ENCODE data around the gene PTGFRN.

The PTGFRN gene

GRCh38 chr1:117032681-117033539 is 123.2 kb downstream of the PTGFRN start:
- no peak overlapping the region for H3K27ac ChIP-seq (ENCODE audit: low read depth, low read length)

GRCh38 chr1:117033772-117034171 is 124.1 kb downstream of the PTGFRN start:
- Histone ChIP-seq H3K27me3 (ENCODE audit: control insufficient read depth, insufficient read depth, low read length) (no peaks in the 10 kb centered on the region), H3K4me1 (ENCODE audit: control insufficient read depth, insufficient read depth, low read length) (no peaks in the 10 kb centered on the region), H3K27ac (ENCODE audit: low read depth, low read length) (no peak overlapping the region), H3K36me3 (ENCODE audit: control insufficient read depth, insufficient read depth, low read length) (no peaks in the 10 kb centered on the region), H3K9ac (ENCODE audit: low read length) (no peak overlapping the region), H3K4me3 (ENCODE audit: low read length) (no peak overlapping the region)

More at GRCh38 chr1:117032681-117033539, 123.2 kb downstream of the PTGFRN start:
- no peaks in the 10 kb centered on the region for H3K27me3 ChIP-seq (ENCODE audit: control insufficient read depth, insufficient read depth, low read length)
- H3K4me1 ChIP-seq (ENCODE audit: control insufficient read depth, insufficient read depth, low read length): no peaks in the 10 kb centered on the region
- H3K4me3 ChIP-seq (ENCODE audit: low read length): no peak overlapping the region
- H3K9ac ChIP-seq (ENCODE audit: low read length): no peak overlapping the region
- H3K36me3 ChIP-seq (ENCODE audit: control insufficient read depth, insufficient read depth, low read length): no peaks in the 10 kb centered on the region

- Histone ChIP-seq H3K4me1 (ENCODE audit: control insufficient read depth, insufficient read depth, low read length) (no peaks in the 10 kb centered on the region), H3K4me3 (ENCODE audit: low read length) (no peak overlapping the region), H3K36me3 (ENCODE audit: control insufficient read depth, insufficient read depth, low read length) (no peaks in the 10 kb centered on the region), H3K9ac (ENCODE audit: low read length) (no peak overlapping the region), H3K27ac (ENCODE audit: low read depth, low read length) (no peak overlapping the region), H3K27me3 (ENCODE audit: control insufficient read depth, insufficient read depth, low read length) (no peaks in the 10 kb centered on the region)
Measured at GRCh38 chr1:117034791-117035290, 125.1 kb downstream of the PTGFRN start.

GRCh38 chr1:117036018-117036461 is 126.3 kb downstream of the PTGFRN start:
- H3K36me3 ChIP-seq (ENCODE audit: control insufficient read depth, insufficient read depth, low read length): no peaks in the 10 kb centered on the region
- no peak overlapping the region for H3K9ac ChIP-seq (ENCODE audit: low read length)
- H3K4me3 ChIP-seq (ENCODE audit: low read length): no peak overlapping the region
- no peak overlapping the region for H3K27ac ChIP-seq (ENCODE audit: low read depth, low read length)
- H3K27me3 ChIP-seq (ENCODE audit: control insufficient read depth, insufficient read depth, low read length): no peaks in the 10 kb centered on the region
- H3K4me1 ChIP-seq (ENCODE audit: control insufficient read depth, insufficient read depth, low read length): no peaks in the 10 kb centered on the region

GRCh38 chr1:117037802-117038201 is 128.1 kb downstream of the PTGFRN start:
- H3K4me1 ChIP-seq (ENCODE audit: control insufficient read depth, insufficient read depth, low read length): no peaks in the 10 kb centered on the region
- no peak overlapping the region for H3K27ac ChIP-seq (ENCODE audit: low read depth, low read length)

GRCh38 chr1:117038236-117038635 is 128.5 kb downstream of the PTGFRN start:
- no peak overlapping the region for H3K9ac ChIP-seq (ENCODE audit: low read length)
- no peak overlapping the region for H3K4me3 ChIP-seq (ENCODE audit: low read length)
- no peak overlapping the region for H3K27ac ChIP-seq (ENCODE audit: low read depth, low read length)
- H3K4me1 ChIP-seq (ENCODE audit: control insufficient read depth, insufficient read depth, low read length): no peaks in the 10 kb centered on the region
- H3K36me3 ChIP-seq (ENCODE audit: control insufficient read depth, insufficient read depth, low read length): no peaks in the 10 kb centered on the region
- H3K27me3 ChIP-seq (ENCODE audit: control insufficient read depth, insufficient read depth, low read length): no peaks in the 10 kb centered on the region

More at GRCh38 chr1:117037802-117038201, 128.1 kb downstream of the PTGFRN start:
- H3K27me3 ChIP-seq (ENCODE audit: control insufficient read depth, insufficient read depth, low read length): no peaks in the 10 kb centered on the region
- no peak overlapping the region for H3K9ac ChIP-seq (ENCODE audit: low read length)
- H3K36me3 ChIP-seq (ENCODE audit: control insufficient read depth, insufficient read depth, low read length): no peaks in the 10 kb centered on the region
- H3K4me3 ChIP-seq (ENCODE audit: low read length): no peak overlapping the region

Measured in rectal smooth muscle tissue (tissue), 1 donor.